Lung (tissue), 12 donors: Measurements from ENCODE around the gene DLX1. TPM values are rescaled to one million over a fixed set of nuclear protein-coding genes. Genes with fewer than 3 reads are reported as not detected.
"Not testable (repeated sequence)": the region's sequence is repeated elsewhere in the genome, so short reads cannot be mapped to it uniquely, and the experiment has no call there.

Experiments
- ATAC-seq: fragments of 200-7000 bp; cut with Tn5 transposase; one replicate; pipeline ENCODE4 v1.9.1; 2020; ENCODE audit warnings: moderate number of reproducible peaks; ENCODE audit not compliant: insufficient read depth, low FRiP score
- DNase-seq, 3 donors: peaks; one replicate each; pipeline ENCODE4 v3.0.0-alpha.2; 2013 to 2017
- H3K27ac ChIP-seq, 2 donors: one replicate each; pipeline ENCODE4 v1.5.1; 2013; ENCODE audit warnings: mild to moderate bottlenecking in 2 of 2, moderate library complexity in 2 of 2, control low read depth in 1 of 2, inconsistent platforms in 1 of 2, low read depth in 1 of 2, low read length in 1 of 2
- H3K27me3 ChIP-seq, 3 donors: one replicate each; pipeline ENCODE4 v1.5.1; 2013; ENCODE audit warnings: low read length in 2 of 3; ENCODE audit not compliant: control insufficient read depth in 3 of 3, insufficient read depth in 3 of 3
- H3K36me3 ChIP-seq, 4 donors: one replicate each; pipeline ENCODE4 v1.5.1; 2013; ENCODE audit warnings: low read length in 4 of 4, mild to moderate bottlenecking in 1 of 4, moderate library complexity in 1 of 4; ENCODE audit not compliant: control insufficient read depth in 4 of 4, insufficient read depth in 4 of 4
- H3K4me1 ChIP-seq, 5 donors: one replicate each; pipeline ENCODE4 v1.5.1; 2013; ENCODE audit warnings: low read length in 5 of 5, mild to moderate bottlenecking in 2 of 5, moderate library complexity in 1 of 5; ENCODE audit not compliant: control insufficient read depth in 5 of 5, insufficient read depth in 5 of 5
- H3K4me3 ChIP-seq: one replicate; pipeline ENCODE4 v1.5.1; 2013; ENCODE audit warnings: mild to moderate bottlenecking, control low read depth, moderate library complexity
- H3K9ac ChIP-seq, 2 donors: one replicate each; pipeline ENCODE4 v1.5.1; 2013; ENCODE audit warnings: low read length in 2 of 2, control low read depth in 1 of 2; ENCODE audit not compliant: insufficient read depth in 1 of 2
- H3K9me3 ChIP-seq, 4 donors: one replicate each; pipeline ENCODE4 v1.5.1; 2013; ENCODE audit warnings: low read length in 3 of 4, mild to moderate bottlenecking in 1 of 4, moderate library complexity in 1 of 4; ENCODE audit not compliant: control insufficient read depth in 4 of 4, insufficient read depth in 3 of 4
- WGBS, 2 donors: extraction: QIAGEN DNeasy Blood & Tissue Kit; methylation state at CpG; one replicate each; pipeline ENCODE4 v1.1.7; 2013; 5-methylcytosine and 5-hydroxymethylcytosine counted together
- polyA plus RNA-seq, 2 donors: library from polyadenylated mRNA; stranded (reverse); fragments of 200-250 nt; gene quantifications; one replicate each; pipeline ENCODE4 v1.2.1, GENCODE V29; 2013
- total RNA-seq, 2 donors: library from RNA; depleted of rRNA in 1 of 2; stranded (reverse); fragments of >200 nt in 1 of 2; gene quantifications; one replicate each; pipeline ENCODE4 v1.2.1, GENCODE V29; 2014 to 2021
- TF ChIP-seq, protein P1 (sequence below): IDR thresholded peaks from 2 replicates; pipeline ENCODE4 v1.5.1; 2012; ENCODE audit warnings: mild to moderate bottlenecking; ENCODE audit errors: control extremely low read depth, extremely low read depth
- donor health status: control.
- donor health status: control.
- donor health status: Bipolar disorder and iron deficiency.
- donor health status: healthy.
- donor health status: DM: yes; HTN: yes; CAD: no.

DLX1 gene
- total and polyA plus RNA-seq, 4 donors, result 0.05 TPM; not detected in 3

DNA sequence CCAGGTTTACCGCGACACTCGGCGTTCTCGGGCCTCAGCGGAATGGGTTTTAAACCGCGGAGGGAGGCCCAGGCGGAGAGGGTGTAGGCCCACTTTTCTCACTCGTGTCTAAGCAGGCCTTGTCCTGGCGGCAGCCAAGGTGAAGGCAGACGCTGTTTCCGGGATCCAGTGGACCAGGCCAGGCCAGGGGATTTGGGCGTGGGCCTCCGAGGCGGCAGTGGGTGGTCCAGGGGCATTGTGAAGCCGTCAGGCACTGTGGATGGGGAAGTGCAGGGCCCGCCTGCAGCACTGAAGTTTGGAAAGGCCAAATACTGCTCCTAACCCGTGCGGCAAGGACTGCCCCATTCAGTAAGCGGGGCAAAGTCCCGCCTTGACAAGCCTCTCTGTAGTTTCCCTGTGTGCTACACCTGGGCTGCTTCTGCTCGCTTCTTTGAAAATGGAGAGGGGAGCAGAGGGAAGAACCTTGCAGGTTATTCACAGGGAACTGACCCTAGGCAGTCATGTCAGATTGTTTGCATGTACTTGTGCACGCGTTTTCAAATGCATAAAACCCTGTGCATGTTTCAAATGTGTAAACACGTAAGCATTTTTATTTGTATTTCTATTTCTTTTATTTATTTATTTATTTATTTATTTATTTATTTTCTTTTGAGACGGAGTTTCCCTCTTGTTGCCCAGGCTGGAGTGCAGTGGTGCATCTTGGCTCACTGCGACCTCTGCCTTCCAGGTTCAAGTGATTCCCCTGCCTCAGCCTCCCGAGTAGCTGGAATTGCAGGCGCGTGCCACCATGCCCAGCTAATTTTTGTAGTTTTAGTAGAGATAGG, 24.9 kb downstream of the DLX1 start:
- Histone ChIP-seq H3K4me3 (no peak overlapping the region), H3K27ac (no peak overlapping the region), H3K27me3 (peaks cover 0 to 57% (median 43%) of the 10 kb centered on the region in 3 donors), H3K4me1 (peaks cover 0 to 10% (median 0%) of the 10 kb centered on the region in 5 donors), H3K36me3 (no peaks in the 10 kb centered on the region), H3K9ac (no peak overlapping the region), H3K9me3 (peaks cover 0 to 8% (median 0%) of the 10 kb centered on the region in 4 donors)
- DNase-seq (peak in 2 of 3 donors; percentile 3 to 15), ATAC-seq (no peak)
- TF ChIP-seq, protein P1, sequence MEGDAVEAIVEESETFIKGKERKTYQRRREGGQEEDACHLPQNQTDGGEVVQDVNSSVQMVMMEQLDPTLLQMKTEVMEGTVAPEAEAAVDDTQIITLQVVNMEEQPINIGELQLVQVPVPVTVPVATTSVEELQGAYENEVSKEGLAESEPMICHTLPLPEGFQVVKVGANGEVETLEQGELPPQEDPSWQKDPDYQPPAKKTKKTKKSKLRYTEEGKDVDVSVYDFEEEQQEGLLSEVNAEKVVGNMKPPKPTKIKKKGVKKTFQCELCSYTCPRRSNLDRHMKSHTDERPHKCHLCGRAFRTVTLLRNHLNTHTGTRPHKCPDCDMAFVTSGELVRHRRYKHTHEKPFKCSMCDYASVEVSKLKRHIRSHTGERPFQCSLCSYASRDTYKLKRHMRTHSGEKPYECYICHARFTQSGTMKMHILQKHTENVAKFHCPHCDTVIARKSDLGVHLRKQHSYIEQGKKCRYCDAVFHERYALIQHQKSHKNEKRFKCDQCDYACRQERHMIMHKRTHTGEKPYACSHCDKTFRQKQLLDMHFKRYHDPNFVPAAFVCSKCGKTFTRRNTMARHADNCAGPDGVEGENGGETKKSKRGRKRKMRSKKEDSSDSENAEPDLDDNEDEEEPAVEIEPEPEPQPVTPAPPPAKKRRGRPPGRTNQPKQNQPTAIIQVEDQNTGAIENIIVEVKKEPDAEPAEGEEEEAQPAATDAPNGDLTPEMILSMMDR, result no peak
- 40 to 52% methylated on average over 31 of the region's 31 CpGs for WGBS, 2 donors

DNA sequence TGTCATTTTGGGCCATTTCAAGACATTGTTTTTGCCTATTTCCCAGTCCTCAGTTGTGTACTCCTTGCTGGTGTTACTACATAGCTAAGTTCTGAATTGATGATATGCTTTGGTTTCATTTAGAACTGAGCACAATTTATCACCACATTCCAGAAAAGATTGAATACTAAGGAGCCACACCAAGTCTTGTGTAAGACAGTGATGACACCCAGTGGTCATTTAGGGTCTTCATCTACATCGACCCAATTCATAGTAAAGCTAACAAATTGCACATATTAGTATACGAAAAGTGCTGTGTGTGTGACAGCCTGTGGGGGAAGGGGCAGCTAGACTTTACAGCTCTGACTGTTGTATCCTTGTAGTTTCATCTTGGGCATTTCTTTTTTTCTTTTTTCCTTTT, 28.3 kb downstream of the DLX1 start:
- 41 to 53% methylated on average over 2 of the region's 2 CpGs for WGBS, 2 donors
- DNase-seq (peak in 2 of 3 donors; percentile 42 to 59), ATAC-seq (no peak)
- no peak overlapping the region for H3K27ac ChIP-seq
- H3K4me1 ChIP-seq, result no peaks in the 10 kb centered on the region
- H3K4me3 ChIP-seq, result no peak overlapping the region
- peaks cover 0 to 24% (median 9%) of the 10 kb centered on the region in 3 donors for H3K27me3 ChIP-seq
- peaks cover 0 to 2% (median 0%) of the 10 kb centered on the region in 4 donors for H3K9me3 ChIP-seq
- no peaks in the 10 kb centered on the region for H3K36me3 ChIP-seq
- no peak overlapping the region for H3K9ac ChIP-seq
- TF ChIP-seq, protein P1, result peak; percentile 4

DNA sequence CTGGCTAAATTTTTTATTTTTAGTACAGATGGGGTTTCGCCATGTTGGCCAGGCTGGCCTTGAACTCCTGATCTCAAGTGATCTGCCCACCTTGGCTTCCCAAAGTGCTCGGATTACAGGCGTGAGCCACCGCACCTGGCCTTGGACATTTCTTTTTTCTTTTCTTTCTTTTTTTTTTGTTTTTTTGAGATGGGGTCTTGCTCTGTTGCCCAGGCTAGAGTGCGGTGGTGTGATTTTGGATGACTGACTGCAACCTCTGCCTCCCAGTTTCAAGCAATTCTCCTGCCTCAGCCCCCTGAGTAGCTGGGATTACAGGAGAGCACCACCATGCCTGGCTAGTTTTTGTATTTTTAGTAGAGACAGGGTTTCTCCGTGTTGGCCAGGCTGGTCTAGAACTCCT, 28.9 kb downstream of the DLX1 start:
- 88 to 92% methylated on average over 6 of the region's 6 CpGs for WGBS, 2 donors
- not testable (repeated sequence) for DNase-seq, H3K4me3 ChIP-seq, H3K36me3 ChIP-seq, H3K9me3 ChIP-seq, H3K4me1 ChIP-seq, H3K27ac ChIP-seq, H3K9ac ChIP-seq, ATAC-seq
- peaks cover 0 to 18% (median 5%) of the 10 kb centered on the region in 3 donors for H3K27me3 ChIP-seq

DNA sequence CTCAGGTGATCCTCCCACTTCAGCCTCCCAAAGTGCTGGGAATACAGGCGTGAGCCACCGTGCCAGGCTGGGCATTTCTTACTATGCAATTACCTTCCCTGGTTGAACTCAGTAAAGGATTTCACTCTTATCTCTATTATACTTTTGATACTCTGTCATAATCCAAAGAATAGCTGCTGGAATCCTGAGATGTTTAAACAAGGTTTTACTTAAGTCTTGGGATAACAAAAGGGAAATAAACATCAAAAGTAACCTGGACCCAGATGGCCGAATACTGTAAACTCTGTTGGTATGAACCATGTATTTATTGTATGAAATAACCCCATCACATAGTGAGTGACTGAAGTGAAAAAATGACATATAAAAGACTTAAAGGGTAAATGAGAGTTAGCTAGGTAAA, 29.3 kb downstream of the DLX1 start:
- Histone ChIP-seq H3K9ac (no peak overlapping the region), H3K27me3 (peaks cover 0 to 14% (median 2%) of the 10 kb centered on the region in 3 donors), H3K36me3 (no peaks in the 10 kb centered on the region), H3K9me3 (peaks cover 0 to 2% (median 0%) of the 10 kb centered on the region in 4 donors), H3K27ac (no peak overlapping the region), H3K4me3 (no peak overlapping the region), H3K4me1 (no peaks in the 10 kb centered on the region)
- TF ChIP-seq, protein P1, result no peak
- 75 to 89% methylated on average over 3 of the region's 3 CpGs for whole genome bisulfite sequencing, 2 donors
- ATAC-seq (no peak), DNase-seq (no peak)
